Activated CD4-positive, alpha-beta T cell treated with anti-CD3 and anti-CD28 coated beads for 36 hours (primary cell): ENCODE measurements around the gene BAD. TPM values are rescaled to one million over a fixed set of nuclear protein-coding genes. Genes with fewer than 3 reads are reported as not detected.

ENCODE experiments used
- ATAC-seq: fragments of 200-7000 bp; cut with Tn5 transposase; one replicate; pipeline ENCODE4 v1.10.0; 2021; ENCODE audit warnings: mild to moderate bottlenecking, moderate library complexity
- CTCF ChIA-PET: fragments of 350-600 bp; sonication (Branson Sonifier 250); formaldehyde crosslinking; loops from one replicate; lab custom pipeline; 2021; ENCODE audit warnings: antibody characterized with exemption; lab: Charles Lee
- POLR2A ChIA-PET: fragments of 350-600 bp; sonication (Branson Sonifier 250); formaldehyde crosslinking; loops from one replicate; lab custom pipeline; 2021; ENCODE audit warnings: antibody characterized with exemption, inconsistent platforms; lab: Charles Lee
- DNase-seq: peaks from one replicate; pipeline ENCODE4 v3.0.0-alpha.2; 2020
- H3K27ac Mint-ChIP-seq: one replicate; pipeline ENCODE4 v1.8.0; 2021; ENCODE audit warnings: mixed read lengths
- H3K27me3 Mint-ChIP-seq: one replicate; pipeline ENCODE4 v1.8.0; 2021; ENCODE audit warnings: mixed read lengths
- H3K36me3 Mint-ChIP-seq: one replicate; pipeline ENCODE4 v1.8.0; 2021; ENCODE audit warnings: low read depth, mixed read lengths
- H3K4me1 Mint-ChIP-seq: one replicate; pipeline ENCODE4 v1.8.0; 2021; ENCODE audit warnings: mixed read lengths
- H3K4me3 Mint-ChIP-seq: one replicate; pipeline ENCODE4 v1.8.0; 2021; ENCODE audit warnings: mild to moderate bottlenecking, moderate library complexity, mixed read lengths
- H3K9me3 Mint-ChIP-seq: one replicate; pipeline ENCODE4 v1.8.0; 2021; ENCODE audit warnings: low read depth, mixed read lengths
- intact Hi-C, 2 experiments: fragments of 100-400 bp; cut with DNase I in 1 of 2; cut with micrococcal nuclease in 1 of 2; formaldehyde crosslinking; loops; one replicate each; pipeline versions ENCODE4 v1.14.2 to v1.15.1; 2022 to 2024; cut with DNase I, micrococcal nuclease
- total RNA-seq, 2 experiments: library from RNA; stranded (reverse); gene quantifications; one replicate each; pipeline ENCODE4 v1.2.3, GENCODE V29; 2021

The BAD gene
- total RNA-seq, 2 experiments from 2014 or later = 21.3 to 22.9 TPM

DNA sequence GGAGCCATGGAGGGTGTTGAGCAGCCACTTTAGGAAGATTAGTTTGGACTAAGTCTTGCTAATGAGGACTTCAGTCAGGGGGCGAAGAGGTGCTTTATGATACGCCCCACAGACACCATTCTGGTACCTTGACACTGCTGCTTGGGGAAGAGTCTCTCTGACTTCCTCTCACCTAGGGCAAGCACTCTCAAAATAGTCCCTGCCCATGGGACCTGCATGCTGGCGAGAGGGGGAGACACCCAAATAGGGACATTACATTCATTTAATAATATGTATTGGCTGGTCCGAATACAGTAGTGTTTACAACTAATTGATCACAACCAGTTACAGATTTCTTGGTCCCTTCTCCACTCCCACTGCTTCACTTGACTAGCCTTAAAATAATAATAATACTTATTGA lies 11.3 kb upstream of the BAD start:
- no peak for DNase-seq
- no peaks in the 10 kb centered on the region for H3K9me3 Mint-ChIP-seq
- peaks cover 16% of the 10 kb centered on the region for H3K4me1 Mint-ChIP-seq
- H3K27me3 Mint-ChIP-seq = peaks cover 68% of the 10 kb centered on the region
- H3K36me3 Mint-ChIP-seq = no peaks in the 10 kb centered on the region
- POLR2A ChIA-PET = no interaction called here
- CTCF ChIA-PET = interaction anchor here (0.9 kb wide), 1 partner anchor 8 kb away, joined by 5 read pairs; no protein-coding TSS in a partner anchor
- no peak for ATAC-seq
- intact Hi-C loops = no loop called here
- no peak overlapping the region for H3K27ac Mint-ChIP-seq
- H3K4me3 Mint-ChIP-seq = no peak overlapping the region

- Mint-ChIP-seq H3K27me3 (peaks cover 65% of the 10 kb centered on the region), H3K4me3 (no peak overlapping the region), H3K36me3 (no peaks in the 10 kb centered on the region), H3K27ac (no peak overlapping the region), H3K9me3 (no peaks in the 10 kb centered on the region), H3K4me1 (peaks cover 10% of the 10 kb centered on the region)
- POLR2A ChIA-PET = no interaction called here
- ATAC-seq (no peak), DNase-seq (no peak)
- intact Hi-C loops = no loop called here
- CTCF ChIA-PET = no interaction called here
These were observed 10.3 kb upstream of the BAD start for GRCh38 chr11:64294774-64295173.

GRCh38 chr11:64292460-64293254 lies 8.2 kb upstream of the BAD start:
- H3K36me3 Mint-ChIP-seq = no peaks in the 10 kb centered on the region

DNA sequence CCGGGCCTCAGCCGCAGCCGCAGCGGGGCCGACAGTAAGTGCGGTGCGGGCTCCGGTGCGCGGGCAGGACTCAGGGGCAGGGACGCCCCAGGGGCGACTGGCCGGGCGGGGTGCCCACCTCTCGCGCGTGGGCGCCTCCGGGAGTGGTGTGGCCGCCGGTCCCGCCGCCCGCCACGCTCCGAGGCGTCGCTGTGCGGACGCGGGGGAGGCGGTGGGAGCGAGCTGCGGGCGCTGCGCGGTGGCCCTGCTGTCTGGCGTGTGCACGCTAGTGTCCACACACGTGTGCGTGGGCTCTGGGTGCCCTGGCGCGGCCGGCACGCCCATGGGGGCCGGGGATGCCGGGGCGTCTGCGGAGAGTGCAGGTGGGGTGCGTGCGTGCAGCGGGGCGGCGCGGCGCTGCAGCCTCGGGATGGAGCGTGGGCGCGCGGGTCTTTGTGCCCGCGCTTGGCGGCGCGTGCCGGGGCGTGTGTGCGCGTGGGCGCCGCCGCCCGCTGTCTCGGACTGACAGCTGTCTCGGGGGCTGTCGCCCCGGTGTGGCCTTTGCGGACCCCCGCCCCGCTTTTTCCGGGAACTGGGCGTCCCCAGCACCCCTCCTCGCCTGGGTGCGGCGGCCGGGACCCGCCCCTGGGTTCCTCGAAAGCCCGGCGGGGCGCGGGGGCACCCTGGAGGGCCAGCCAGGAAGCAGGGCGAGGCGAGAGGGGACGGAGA lies 7.4 kb upstream of the BAD start:
- no peak overlapping the region for H3K4me3 Mint-ChIP-seq
- H3K36me3 Mint-ChIP-seq = no peaks in the 10 kb centered on the region
- ChIA-PET CTCF (interaction anchor here (0.6 to 3.0 kb wide), 4 partner anchors 9 to 87 kb away, joined by 3 to 13 read pairs (median 6); no protein-coding TSS in a partner anchor), POLR2A (no interaction called here)
- DNase-seq (no peak), ATAC-seq (no peak)
- intact Hi-C loops = no loop called here
- H3K27ac Mint-ChIP-seq = no peak overlapping the region
- peaks cover 42% of the 10 kb centered on the region for H3K27me3 Mint-ChIP-seq
- peaks cover 3% of the 10 kb centered on the region for H3K4me1 Mint-ChIP-seq
- no peaks in the 10 kb centered on the region for H3K9me3 Mint-ChIP-seq

More at GRCh38 chr11:64292460-64293254, 8.2 kb upstream of the BAD start:
- ChIA-PET POLR2A (no interaction called here), CTCF (interaction anchor here (0.5 to 1.6 kb wide), 5 partner anchors 9 to 128 kb away, joined by 3 to 10 read pairs (median 3); no protein-coding TSS in a partner anchor)
- Mint-ChIP-seq H3K4me3 (no peak overlapping the region), H3K27ac (no peak overlapping the region), H3K4me1 (peaks cover 6% of the 10 kb centered on the region), H3K9me3 (no peaks in the 10 kb centered on the region), H3K27me3 (peaks cover 49% of the 10 kb centered on the region)
- intact Hi-C loops = no loop called here
- DNase-seq (no peak), ATAC-seq (peak; percentile 36)

DNA sequence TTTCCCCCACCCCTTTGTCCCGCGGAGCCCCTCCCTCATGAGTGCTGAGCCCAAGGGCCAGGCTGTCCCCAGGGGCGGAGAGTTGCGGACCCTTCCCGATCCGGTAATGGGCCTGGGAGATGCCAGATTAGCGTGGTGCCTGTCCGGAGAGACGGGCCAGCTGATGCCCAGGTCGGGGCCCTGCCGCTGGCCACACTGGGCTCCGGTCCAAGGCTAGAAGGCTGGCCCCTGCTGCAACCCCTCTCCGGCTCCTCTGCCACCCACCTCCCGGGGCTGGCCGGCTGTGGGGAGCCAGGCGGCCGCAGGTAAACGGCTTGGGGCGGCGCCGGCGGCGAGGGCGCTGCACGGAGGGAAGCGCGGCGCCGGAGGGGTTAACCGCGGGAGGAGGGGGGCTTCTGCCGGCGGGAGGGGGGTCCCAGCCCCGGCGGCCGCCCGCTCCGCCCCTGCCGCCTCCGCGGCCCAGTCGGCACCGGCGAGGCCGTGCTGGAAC lies 6.8 kb upstream of the BAD start, which contains the start of gene KCNK4:
TSS of gene KCNK4 (plus strand) at position 41 of the 490 bp plus-strand sequence. CDS start 1,717 bp downstream, outside the sequence.
- intact Hi-C loops = no loop called here
- H3K36me3 Mint-ChIP-seq = no peaks in the 10 kb centered on the region
- no peaks in the 10 kb centered on the region for H3K9me3 Mint-ChIP-seq
- DNase-seq (no peak), ATAC-seq (no peak)
- POLR2A ChIA-PET = no interaction called here
- peaks cover 9% of the 10 kb centered on the region for H3K4me1 Mint-ChIP-seq
- peak within 1 kb of the TSS; percentile 7 for H3K4me3 Mint-ChIP-seq
- peaks cover 37% of the 10 kb centered on the region for H3K27me3 Mint-ChIP-seq
- no peak within 1 kb of the TSS for H3K27ac Mint-ChIP-seq
- CTCF ChIA-PET = interaction anchor here (3.0 kb wide), 1 partner anchor 10 kb away, joined by 13 read pairs; no protein-coding TSS in a partner anchor

DNA sequence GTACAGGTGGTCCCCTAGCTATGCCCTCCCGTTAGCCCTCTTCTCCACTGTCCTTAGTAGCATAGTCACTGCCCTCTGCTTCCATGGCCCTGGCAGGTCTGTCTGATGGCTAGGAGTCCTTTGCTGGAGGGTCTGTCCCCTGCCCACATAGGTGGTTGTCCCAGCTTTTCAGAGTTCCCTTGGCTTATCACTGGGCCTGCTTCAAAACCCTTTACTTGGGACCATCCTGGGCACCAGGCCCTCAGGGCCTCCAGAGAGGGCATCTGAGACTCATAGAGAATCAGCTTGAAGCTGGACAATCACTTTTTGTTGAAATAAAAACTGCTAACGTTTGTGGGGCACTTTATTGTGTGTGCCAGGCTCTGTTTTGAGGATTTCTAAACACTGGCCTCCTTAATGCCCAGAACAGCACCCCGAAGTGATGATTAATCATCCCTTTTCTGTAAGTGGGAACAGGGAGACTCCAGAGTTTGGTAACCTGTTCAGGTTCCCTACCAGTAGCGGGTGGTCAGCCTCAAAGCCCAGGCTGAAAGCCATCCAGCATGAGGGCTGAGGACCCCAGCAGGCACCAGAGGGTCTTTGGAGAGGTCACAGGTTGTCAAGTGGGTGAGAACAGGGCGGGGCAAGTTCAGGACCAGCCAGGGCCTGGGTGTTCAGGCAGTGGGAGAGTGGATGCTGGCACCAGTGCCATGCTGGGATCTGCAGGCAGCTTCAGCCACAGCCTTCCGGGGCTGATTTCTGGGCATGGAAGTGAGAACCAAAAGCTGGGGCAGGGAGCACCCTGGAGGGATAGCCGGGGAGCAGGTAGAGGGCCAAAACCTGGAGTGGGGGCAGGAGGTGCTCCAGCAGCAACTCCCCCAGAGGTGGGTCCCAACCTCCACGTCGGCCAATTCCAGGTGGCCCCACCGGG lies 6.1 kb upstream of the BAD start:
- no peak overlapping the region for H3K27ac Mint-ChIP-seq
- intact Hi-C loops = no loop called here
- H3K36me3 Mint-ChIP-seq = no peaks in the 10 kb centered on the region
- peaks cover 11% of the 10 kb centered on the region for H3K4me1 Mint-ChIP-seq
- H3K4me3 Mint-ChIP-seq = peak overlapping the region; percentile 7
- H3K9me3 Mint-ChIP-seq = no peaks in the 10 kb centered on the region
- DNase-seq (no peak), ATAC-seq (no peak)
- POLR2A ChIA-PET = no interaction called here
- CTCF ChIA-PET = interaction anchor here (0.6 to 3.0 kb wide), 3 partner anchors 10 to 905 kb away, joined by 3 to 13 read pairs (median 12); no protein-coding TSS in a partner anchor
- peaks cover 32% of the 10 kb centered on the region for H3K27me3 Mint-ChIP-seq

- Mint-ChIP-seq H3K36me3 (no peaks in the 10 kb centered on the region), H3K27ac (no peak overlapping the region), H3K4me3 (no peak overlapping the region), H3K27me3 (peaks cover 21% of the 10 kb centered on the region), H3K4me1 (peaks cover 11% of the 10 kb centered on the region), H3K9me3 (no peaks in the 10 kb centered on the region)
- DNase-seq = no peak
- ChIA-PET CTCF (interaction anchor here (2.0 to 3.0 kb wide), 2 partner anchors 12 to 15 kb away, joined by 12 to 13 read pairs; no protein-coding TSS in a partner anchor), POLR2A (no interaction called here)
- intact Hi-C loops = no loop called here
- ATAC-seq = no peak
These were observed 4.6 kb upstream of the BAD start for GRCh38 chr11:64289002-64289564.

DNA sequence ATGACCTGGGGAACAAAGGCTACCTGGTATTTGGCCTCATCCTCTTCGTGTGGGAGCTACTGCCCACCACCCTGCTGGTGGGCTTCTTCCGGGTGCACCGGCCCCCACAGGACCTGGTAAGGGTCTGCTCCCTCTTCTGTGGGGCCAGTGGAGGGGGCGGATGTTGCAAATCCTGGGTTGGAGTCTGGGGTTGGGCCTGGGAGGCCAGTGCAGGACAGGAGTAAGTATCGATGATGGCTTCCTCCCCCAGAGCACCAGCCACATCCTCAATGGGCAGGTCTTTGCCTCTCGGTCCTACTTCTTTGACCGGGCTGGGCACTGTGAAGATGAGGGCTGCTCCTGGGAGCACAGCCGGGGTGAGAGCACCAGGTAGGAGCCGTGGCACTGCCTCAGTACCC lies 3.9 kb upstream of the BAD start:
- H3K4me3 Mint-ChIP-seq = no peak overlapping the region
- peaks cover 12% of the 10 kb centered on the region for H3K4me1 Mint-ChIP-seq
- ATAC-seq = no peak
- H3K27ac Mint-ChIP-seq = no peak overlapping the region
- ChIA-PET POLR2A (no interaction called here), CTCF (interaction anchor here (1.5 kb wide), 1 partner anchor 16 kb away, joined by 9 read pairs; no protein-coding TSS in a partner anchor)
- no peak for DNase-seq
- no peaks in the 10 kb centered on the region for H3K9me3 Mint-ChIP-seq
- no peaks in the 10 kb centered on the region for H3K36me3 Mint-ChIP-seq
- intact Hi-C loops = no loop called here
- H3K27me3 Mint-ChIP-seq = peaks cover 16% of the 10 kb centered on the region

GRCh38 chr11:64287676-64288352 lies 3.3 kb upstream of the BAD start:
- ATAC-seq = no peak
- Mint-ChIP-seq H3K27ac (no peak overlapping the region), H3K27me3 (peaks cover 11% of the 10 kb centered on the region), H3K9me3 (no peaks in the 10 kb centered on the region), H3K4me1 (peaks cover 18% of the 10 kb centered on the region), H3K36me3 (peaks cover 2% of the 10 kb centered on the region), H3K4me3 (no peak overlapping the region)
- no peak for DNase-seq
- intact Hi-C loops = no loop called here
- ChIA-PET POLR2A (no interaction called here), CTCF (interaction anchor here (1.0 to 1.5 kb wide), 2 partner anchors 13 to 17 kb away, joined by 5 to 9 read pairs; partner anchors contain the start of gene CATSPERZ)

- Mint-ChIP-seq H3K9me3 (no peaks in the 10 kb centered on the region), H3K4me3 (peak overlapping the region; percentile 69), H3K27me3 (peaks cover 9% of the 10 kb centered on the region), H3K4me1 (peaks cover 20% of the 10 kb centered on the region), H3K36me3 (peaks cover 4% of the 10 kb centered on the region), H3K27ac (peak overlapping the region; percentile 56)
- POLR2A ChIA-PET = interaction anchor here (0.6 kb wide), 1 partner anchor 420 kb away, joined by 14 read pairs; no protein-coding TSS in a partner anchor
- intact Hi-C loops = no loop called here
- CTCF ChIA-PET = interaction anchor here (1.0 to 1.5 kb wide), 3 partner anchors 14 to 418 kb away, joined by 3 to 9 read pairs (median 5); partner anchors contain the start of gene CATSPERZ
- no peak for DNase-seq
- no peak for ATAC-seq
These were observed 2.3 kb upstream of the BAD start for GRCh38 chr11:64286801-64287159.
